Measurements from ENCODE around the gene POLR2M. TPM values are rescaled to one million over a fixed set of nuclear protein-coding genes. Genes with fewer than 3 reads are reported as not detected.

The POLR2M gene
- polyA plus RNA-seq: 100 to 1,000 TPM in 1 of 3 donors, 10 to 100 TPM in 2; 56.1 to 133 (median 81.0) TPM

- H3K27ac ChIP-seq (ENCODE audit: low read depth, low read length): peak within 1 kb of the TSS; percentile 51
- WGBS, 3 donors: 4 to 5% (median 4%) methylated on average over 70 of the region's 70 CpGs
These were observed at the start of gene POLR2M for GRCh38 chr15:57706405-57707209. POLR2M (plus strand) TSS chr15:57706714; CDS start chr15:57706843, 129 bp downstream.

DNA sequence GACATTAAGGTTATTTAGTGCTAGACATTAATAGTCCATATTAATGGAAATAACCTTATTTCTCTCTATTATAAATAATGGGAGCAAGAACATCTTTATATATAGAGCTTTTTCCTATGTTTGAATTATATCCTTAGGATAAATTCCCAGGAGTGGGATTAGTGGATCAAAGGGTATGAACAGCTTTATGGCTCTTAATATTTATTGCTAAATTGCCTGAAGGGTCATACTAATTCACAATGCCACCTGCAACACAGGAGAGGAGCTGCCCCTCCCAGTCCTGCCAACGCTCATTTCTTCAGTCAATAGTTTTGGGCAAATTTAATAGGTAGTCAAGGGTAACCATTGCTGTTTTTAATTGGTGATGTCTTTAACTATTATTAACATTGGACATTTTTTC is 48.9 kb upstream of the POLR2M start:
- WGBS, 3 donors: 86 to 97% (median 95%) methylated on average over 1 of the region's 1 CpG
- H3K27ac ChIP-seq (ENCODE audit: low read depth, low read length): no peak overlapping the region

DNA sequence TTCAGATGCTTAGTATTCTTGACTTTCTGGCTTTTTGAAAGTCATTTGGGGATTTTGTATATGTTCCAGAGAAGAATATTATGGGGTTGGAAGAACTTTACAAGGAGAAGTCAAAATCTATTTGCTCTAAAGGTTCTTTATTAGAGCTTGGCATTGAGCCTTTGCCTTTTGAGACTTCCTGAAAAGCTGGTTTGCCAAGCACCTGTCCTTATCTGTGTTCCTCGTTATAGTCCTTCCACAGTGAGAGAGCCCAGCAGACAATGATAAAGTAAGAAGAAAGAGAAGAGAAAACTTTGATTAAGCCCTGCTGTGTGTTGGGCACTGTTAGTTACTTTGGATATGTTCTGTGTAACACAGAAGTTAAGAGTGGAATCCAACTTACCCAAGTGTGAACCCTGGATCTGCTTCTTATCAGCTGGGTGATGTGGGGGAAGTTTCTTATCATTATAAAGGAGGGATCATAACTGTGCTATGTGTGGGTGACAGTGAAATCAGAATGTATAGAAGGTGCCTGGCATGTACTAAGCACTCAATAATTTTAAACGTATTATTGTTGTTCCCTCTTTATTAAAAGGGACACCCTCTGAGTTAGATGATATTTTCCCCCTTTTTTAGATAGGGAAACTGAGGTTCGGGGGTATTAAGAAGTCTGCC is 44.3 kb upstream of the POLR2M start:
- no peak overlapping the region for H3K27ac ChIP-seq (ENCODE audit: low read depth, low read length)
- WGBS, 3 donors: 38 to 69% (median 66%) methylated on average over 3 of the region's 3 CpGs

DNA sequence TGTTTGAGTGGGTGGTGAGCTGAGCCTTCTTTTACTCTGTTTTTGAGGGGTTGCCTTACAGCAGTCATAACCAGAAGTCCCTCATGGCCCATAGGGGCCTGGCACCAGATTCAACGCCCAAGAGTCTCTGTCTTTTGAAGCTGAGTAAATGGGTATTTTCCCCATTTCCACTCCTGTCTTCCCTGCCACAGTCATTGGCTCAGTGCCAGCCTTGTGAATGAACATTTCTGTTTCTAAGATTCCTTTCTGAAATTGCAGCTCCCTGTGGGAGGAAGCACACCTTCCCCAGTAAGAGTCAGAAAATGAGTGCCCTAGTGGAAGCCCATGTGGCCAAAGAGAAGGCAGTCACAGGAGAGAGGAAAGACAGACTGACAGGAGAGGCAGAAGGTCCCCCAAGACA is 43.7 kb upstream of the POLR2M start:
- WGBS, 3 donors: 43 to 96% (median 89%) methylated on average over 1 of the region's 1 CpG
- H3K27ac ChIP-seq (ENCODE audit: low read depth, low read length): no peak overlapping the region

- no peak overlapping the region for H3K27ac ChIP-seq (ENCODE audit: low read depth, low read length)
- 92 to 100% (median 95%) methylated on average over 2 of the region's 2 CpGs for WGBS, 3 donors
These were observed 43.3 kb upstream of the POLR2M start for GRCh38 chr15:57663262-57663661.

GRCh38 chr15:57665194-57665593 is 41.3 kb upstream of the POLR2M start:
- H3K27ac ChIP-seq (ENCODE audit: low read depth, low read length): no peak overlapping the region
- 46 to 85% (median 82%) methylated on average over 2 of the region's 2 CpGs for WGBS, 3 donors

DNA sequence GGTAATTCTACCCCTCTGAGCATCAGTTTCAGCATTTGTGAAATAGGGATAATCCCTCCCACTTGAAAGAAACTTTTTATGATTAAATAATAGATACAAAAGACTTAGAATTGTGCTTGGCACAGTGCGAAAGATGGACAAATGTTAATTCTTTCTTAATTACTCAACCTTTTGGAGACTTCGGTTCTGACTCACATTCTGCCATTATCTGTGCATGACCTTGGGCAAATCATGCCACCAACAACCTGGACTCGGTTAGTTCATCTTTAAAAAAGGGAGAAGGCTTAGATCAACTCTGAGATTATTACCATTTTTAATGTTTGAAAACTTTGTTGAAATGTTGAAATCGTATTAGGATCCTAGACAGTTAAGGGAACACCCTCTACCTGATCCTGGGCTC is 40.6 kb upstream of the POLR2M start:
- WGBS, 3 donors: 50 to 93% (median 88%) methylated on average over 4 of the region's 4 CpGs
- H3K27ac ChIP-seq (ENCODE audit: low read depth, low read length): no peak overlapping the region

DNA sequence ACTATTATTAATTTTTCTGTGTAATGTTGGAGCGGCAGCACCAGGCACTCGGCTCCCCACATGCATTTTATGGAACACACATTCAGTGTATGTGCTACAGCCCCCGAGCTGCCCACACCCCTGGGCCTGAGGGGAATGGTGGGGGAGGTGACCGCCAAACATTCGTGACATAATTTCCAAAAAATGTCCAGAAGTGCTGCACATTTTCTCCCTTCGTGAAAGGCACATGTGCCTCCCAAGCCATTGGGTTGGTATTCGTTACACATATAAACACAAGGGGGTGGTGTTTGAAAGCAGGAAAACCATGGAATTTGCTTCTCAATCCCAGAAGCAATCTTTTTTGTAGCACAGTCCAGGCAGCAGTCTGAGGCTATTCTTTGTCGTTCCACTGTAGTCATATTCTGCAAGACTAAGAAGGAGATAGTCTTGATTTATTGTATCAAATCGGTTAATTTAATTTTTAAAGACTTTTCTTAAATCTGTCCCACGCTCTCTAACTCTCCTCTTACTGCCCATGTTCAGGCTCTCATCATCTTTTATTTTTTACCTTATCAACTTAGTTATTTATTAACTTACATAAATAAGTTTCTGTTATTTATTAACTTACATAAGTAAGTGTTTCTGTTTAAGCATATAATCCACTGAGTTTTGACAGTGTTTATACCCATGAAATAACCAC is 39.2 kb upstream of the POLR2M start:
- H3K27ac ChIP-seq (ENCODE audit: low read depth, low read length): no peak overlapping the region
- WGBS, 3 donors: 22 to 49% (median 39%) methylated on average over 10 of the region's 10 CpGs

- H3K27ac ChIP-seq (ENCODE audit: low read depth, low read length): no peak overlapping the region
- 63 to 92% (median 88%) methylated on average over 4 of the region's 4 CpGs for WGBS, 3 donors
These were observed 38.5 kb upstream of the POLR2M start for GRCh38 chr15:57668016-57668415.

GRCh38 chr15:57671636-57672035 is 34.9 kb upstream of the POLR2M start:
- 0% methylated on average over 1 of the region's 1 CpG for WGBS, 3 donors
- no peak overlapping the region for H3K27ac ChIP-seq (ENCODE audit: low read depth, low read length)

GRCh38 chr15:57675481-57676181 is 30.9 kb upstream of the POLR2M start:
- WGBS, 3 donors: 75 to 90% (median 88%) methylated on average over 9 of the region's 9 CpGs
- no peak overlapping the region for H3K27ac ChIP-seq (ENCODE audit: low read depth, low read length)

DNA sequence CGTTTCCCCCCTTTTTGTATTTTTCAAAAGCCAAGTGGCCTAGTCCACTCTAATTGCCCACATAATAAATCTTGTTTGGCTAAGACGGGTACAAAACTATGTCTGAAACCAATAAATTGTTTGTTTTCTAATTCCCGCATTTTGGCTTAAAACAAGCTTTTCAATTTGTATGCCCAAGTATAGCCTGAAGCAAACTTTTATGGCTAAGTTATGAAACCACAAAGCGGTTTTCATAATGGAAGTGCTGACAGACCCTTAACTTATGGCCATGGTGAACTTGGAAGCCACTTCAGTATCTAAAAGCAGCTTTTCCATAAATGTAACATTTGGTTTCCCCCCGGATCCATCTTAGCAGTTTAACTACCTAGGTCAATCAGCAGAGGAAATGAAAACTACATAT is 29.9 kb upstream of the POLR2M start:
- WGBS, 3 donors: 90 to 94% (median 94%) methylated on average over 5 of the region's 5 CpGs
- no peak overlapping the region for H3K27ac ChIP-seq (ENCODE audit: low read depth, low read length)

GRCh38 chr15:57677204-57677603 is 29.3 kb upstream of the POLR2M start:
- WGBS, 3 donors: 92 to 98% (median 97%) methylated on average over 3 of the region's 3 CpGs

DNA sequence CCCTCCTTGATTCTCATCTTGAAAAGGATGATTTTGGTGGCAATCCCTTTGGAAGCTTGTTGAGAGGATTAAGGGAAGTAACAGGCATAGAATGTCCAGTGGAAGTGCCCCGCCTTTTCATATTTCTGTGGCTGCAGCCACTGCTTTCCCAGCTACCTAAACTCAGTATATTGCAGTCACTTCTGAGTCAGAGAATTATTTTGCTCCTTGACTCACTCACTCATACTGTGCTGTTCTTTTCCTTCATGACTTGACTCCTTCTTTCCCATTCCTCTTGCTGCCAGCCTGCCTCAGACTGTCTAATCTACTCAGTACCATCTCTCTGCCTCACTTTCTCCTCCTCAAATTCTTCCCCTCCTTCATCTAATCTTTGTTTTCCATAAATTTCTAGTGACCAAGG is 26.5 kb upstream of the POLR2M start:
- 95 to 100% (median 98%) methylated on average over 1 of the region's 1 CpG for WGBS, 3 donors

More at GRCh38 chr15:57677204-57677603, 29.3 kb upstream of the POLR2M start:
- H3K27ac ChIP-seq (ENCODE audit: low read depth, low read length): no peak overlapping the region

GRCh38 chr15:57681011-57681410 is 25.5 kb upstream of the POLR2M start:
- H3K27ac ChIP-seq (ENCODE audit: low read depth, low read length): no peak overlapping the region
- 90 to 100% (median 96%) methylated on average over 1 of the region's 1 CpG for WGBS, 3 donors

More for the DNA sequence above, 26.5 kb upstream of the POLR2M start:
- no peak overlapping the region for H3K27ac ChIP-seq (ENCODE audit: low read depth, low read length)

- WGBS, 3 donors: 87 to 98% (median 92%) methylated on average over 1 of the region's 1 CpG
These were observed 23.0 kb upstream of the POLR2M start for GRCh38 chr15:57683481-57683880.

DNA sequence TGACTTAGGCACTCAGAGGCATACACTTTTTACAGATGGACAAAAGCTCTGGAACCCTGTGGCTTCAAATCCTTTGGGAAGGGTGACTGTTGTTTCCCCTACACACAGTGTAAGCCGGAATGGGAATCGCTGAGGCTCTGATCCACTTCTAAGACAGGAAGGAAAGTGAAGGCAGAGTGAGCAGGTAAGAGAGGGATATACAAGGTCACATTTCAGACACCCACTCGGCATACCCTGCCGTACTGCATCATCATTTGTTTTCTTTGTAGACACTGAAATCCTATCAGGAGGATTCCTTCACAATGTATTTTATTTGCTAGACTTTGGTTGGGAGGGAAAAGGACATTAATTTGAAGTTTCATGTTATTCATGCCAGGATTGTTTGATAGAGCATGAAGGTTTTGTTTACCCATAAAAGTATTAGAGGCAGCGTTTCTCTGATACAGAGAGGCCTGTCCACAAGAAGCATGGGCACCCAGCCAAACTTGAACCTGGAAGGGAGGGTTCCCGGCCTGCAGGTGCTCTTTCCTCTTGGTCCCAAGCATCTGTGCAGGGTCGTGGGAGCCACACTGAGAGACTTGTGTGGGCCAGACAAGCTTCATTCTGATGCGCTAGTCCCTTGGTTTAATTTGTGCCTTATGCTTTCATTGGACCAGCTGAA is 21.9 kb upstream of the POLR2M start:
- no peak overlapping the region for H3K27ac ChIP-seq (ENCODE audit: low read depth, low read length)
- 52 to 80% (median 80%) methylated on average over 8 of the region's 8 CpGs for WGBS, 3 donors

More at GRCh38 chr15:57683481-57683880, 23.0 kb upstream of the POLR2M start:
- H3K27ac ChIP-seq (ENCODE audit: low read depth, low read length): no peak overlapping the region
